ENCODE data around the gene CEACAM6. TPM values are rescaled to one million over a fixed set of nuclear protein-coding genes. Genes with fewer than 3 reads are reported as not detected.

The CEACAM6 gene
- total RNA-seq, 1 experiment from 2014 or later = 0.21 TPM

DNA sequence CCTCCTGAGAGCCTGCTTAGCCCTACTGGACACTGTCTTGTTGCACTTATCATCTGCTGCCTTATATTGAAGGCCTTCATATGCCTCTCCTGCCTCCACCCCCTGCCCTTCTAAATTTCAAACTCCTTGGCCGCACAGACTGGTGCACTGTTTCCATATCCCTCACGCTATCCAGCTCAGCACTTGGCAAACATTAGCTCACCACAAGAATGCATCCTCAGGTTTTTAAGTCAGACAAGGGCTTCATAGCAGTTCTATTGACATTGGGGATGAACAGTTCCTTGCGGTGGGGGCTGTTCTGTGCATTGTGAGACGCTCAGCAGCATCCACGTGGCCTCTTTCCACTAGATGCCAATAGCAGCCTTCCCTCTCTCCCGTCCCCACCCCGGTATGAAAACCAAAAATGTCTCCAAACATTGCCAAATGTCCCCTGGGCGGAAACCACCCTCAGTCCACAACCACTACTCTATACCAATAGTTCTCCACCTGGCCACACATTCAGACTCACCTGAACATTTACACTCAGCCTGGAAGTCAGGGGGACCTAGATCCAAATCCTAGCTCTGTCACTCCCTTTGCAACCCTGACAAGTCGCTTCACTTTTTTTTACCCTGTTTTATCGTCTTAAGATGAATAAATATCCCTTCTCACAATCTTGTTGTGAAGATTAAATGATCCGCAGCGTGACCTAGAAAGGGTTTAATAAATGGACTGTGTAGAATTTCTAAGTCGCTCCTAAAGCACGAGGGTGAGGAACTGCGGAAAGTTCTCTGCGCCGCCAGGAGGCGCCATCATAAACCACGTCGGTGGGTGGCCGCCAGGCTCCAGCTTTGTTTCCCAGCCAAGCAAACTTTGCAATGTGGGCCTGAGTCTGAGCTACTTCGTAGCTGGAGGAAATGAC is 37.4 kb downstream of the CEACAM6 start:
- no peak overlapping the region for H3K4me3 ChIP-seq (ENCODE audit: low read depth in 2 of 2, low read length in 2 of 2)
- ATAC-seq (peak; percentile 72), DNase-seq (ENCODE audit: low read depth, low spot score) (no peak)
- ChIA-PET CTCF (interaction anchor here (0.6 to 1.3 kb wide), 3 partner anchors 28 to 158 kb away, joined by 3 to 9 read pairs (median 6); no protein-coding TSS in a partner anchor), POLR2A (no interaction called here)
- H3K36me3 ChIP-seq (ENCODE audit: control insufficient read depth, insufficient read depth, low read length) = no peaks in the 10 kb centered on the region
- H3K4me1 ChIP-seq (ENCODE audit: control insufficient read depth, insufficient read depth, low read length) = no peaks in the 10 kb centered on the region
- no peaks in the 10 kb centered on the region for H3K27me3 ChIP-seq (ENCODE audit: control insufficient read depth, insufficient read depth, low read length)
- in situ Hi-C loops (cut with HindIII; ENCODE audit: low pct_unique_long_range_greater_than_20kb, low sequenced_read_pairs) (no loop called here), intact Hi-C loops (cut with micrococcal nuclease; ENCODE audit: unreplicated experiment) (no loop called here)
- BruUV-seq (replicated peaks) = no TSS peak
- H3K9me3 ChIP-seq (ENCODE audit: control insufficient read depth, insufficient read depth, low read depth, low read length) = no peaks in the 10 kb centered on the region
- TF ChIP-seq POLR2AphosphoS5 (IDR thresholded peaks at IDR 0.05; ENCODE audit: low read depth, low read length) = no peak
- TF ChIP-seq, protein P1, sequence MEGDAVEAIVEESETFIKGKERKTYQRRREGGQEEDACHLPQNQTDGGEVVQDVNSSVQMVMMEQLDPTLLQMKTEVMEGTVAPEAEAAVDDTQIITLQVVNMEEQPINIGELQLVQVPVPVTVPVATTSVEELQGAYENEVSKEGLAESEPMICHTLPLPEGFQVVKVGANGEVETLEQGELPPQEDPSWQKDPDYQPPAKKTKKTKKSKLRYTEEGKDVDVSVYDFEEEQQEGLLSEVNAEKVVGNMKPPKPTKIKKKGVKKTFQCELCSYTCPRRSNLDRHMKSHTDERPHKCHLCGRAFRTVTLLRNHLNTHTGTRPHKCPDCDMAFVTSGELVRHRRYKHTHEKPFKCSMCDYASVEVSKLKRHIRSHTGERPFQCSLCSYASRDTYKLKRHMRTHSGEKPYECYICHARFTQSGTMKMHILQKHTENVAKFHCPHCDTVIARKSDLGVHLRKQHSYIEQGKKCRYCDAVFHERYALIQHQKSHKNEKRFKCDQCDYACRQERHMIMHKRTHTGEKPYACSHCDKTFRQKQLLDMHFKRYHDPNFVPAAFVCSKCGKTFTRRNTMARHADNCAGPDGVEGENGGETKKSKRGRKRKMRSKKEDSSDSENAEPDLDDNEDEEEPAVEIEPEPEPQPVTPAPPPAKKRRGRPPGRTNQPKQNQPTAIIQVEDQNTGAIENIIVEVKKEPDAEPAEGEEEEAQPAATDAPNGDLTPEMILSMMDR (IDR thresholded peaks at IDR 0.05) = peak; percentile 85
- H3K27ac ChIP-seq (ENCODE audit: low read length) = no peak overlapping the region

DNA sequence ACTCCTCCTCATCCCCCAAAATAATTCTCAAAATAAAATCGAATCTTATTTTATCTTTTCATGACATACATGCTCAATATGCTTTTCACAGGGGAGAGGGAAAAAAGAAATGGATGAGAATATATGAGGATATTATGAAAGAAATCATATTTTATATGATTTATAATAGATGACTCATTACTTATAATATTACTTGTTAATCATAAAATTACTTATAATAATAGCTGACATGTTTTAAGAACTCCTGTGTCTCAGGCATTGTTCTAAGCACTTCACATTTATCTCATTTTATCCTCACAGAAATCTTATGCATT is 38.0 kb downstream of the CEACAM6 start:
- H3K4me3 ChIP-seq (ENCODE audit: low read depth in 2 of 2, low read length in 2 of 2) = no peak overlapping the region
- BruUV-seq (replicated peaks) = no TSS peak
- intact Hi-C loops (cut with micrococcal nuclease; ENCODE audit: unreplicated experiment) (no loop called here), in situ Hi-C loops (cut with HindIII; ENCODE audit: low pct_unique_long_range_greater_than_20kb, low sequenced_read_pairs) (no loop called here)
- no peaks in the 10 kb centered on the region for H3K27me3 ChIP-seq (ENCODE audit: control insufficient read depth, insufficient read depth, low read length)
- ChIA-PET POLR2A (no interaction called here), CTCF (interaction anchor here (0.6 to 1.3 kb wide), 3 partner anchors 28 to 157 kb away, joined by 3 to 9 read pairs (median 6); no protein-coding TSS in a partner anchor)
- H3K27ac ChIP-seq (ENCODE audit: low read length) = no peak overlapping the region
- no peak for DNase-seq (ENCODE audit: low read depth, low spot score)
- no peaks in the 10 kb centered on the region for H3K9me3 ChIP-seq (ENCODE audit: control insufficient read depth, insufficient read depth, low read depth, low read length)
- no peak for ATAC-seq
- H3K36me3 ChIP-seq (ENCODE audit: control insufficient read depth, insufficient read depth, low read length) = no peaks in the 10 kb centered on the region
- TF ChIP-seq, protein P1 (IDR thresholded peaks at IDR 0.05) = peak; percentile 32
- no peak for TF ChIP-seq SIN3A (IDR thresholded peaks at IDR 0.05; ENCODE audit: borderline replicate concordance, insufficient read depth, low read depth, low read length)
- no peaks in the 10 kb centered on the region for H3K4me1 ChIP-seq (ENCODE audit: control insufficient read depth, insufficient read depth, low read length)

DNA sequence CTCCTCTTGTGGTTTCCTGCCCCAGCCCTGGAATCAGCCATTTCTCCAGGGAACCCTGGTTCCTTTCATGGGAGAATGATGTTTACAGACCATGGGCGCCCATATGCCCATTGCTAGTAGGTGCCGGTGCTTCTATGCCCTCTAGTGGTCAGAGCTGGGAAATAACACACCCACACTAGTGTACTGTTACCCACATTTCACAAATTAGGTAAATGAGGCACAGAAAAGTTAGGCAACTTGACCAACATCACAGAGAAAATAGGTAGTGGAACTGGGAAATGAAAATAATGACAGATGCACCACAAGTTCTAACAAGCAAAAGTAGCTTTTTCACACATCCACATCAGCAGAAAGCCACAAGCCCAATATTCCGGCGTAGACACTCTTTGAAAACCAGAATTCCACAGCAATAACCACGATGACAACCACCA is 39.7 kb downstream of the CEACAM6 start:
- DNase-seq (ENCODE audit: low read depth, low spot score) = no peak
- TF ChIP-seq POLR2AphosphoS5 (IDR thresholded peaks at IDR 0.05; ENCODE audit: low read depth, low read length) = no peak
- TF ChIP-seq, protein P1 (IDR thresholded peaks at IDR 0.05) = peak; percentile 91
- in situ Hi-C loops (cut with HindIII; ENCODE audit: low pct_unique_long_range_greater_than_20kb, low sequenced_read_pairs) = no loop called here

More for the DNA sequence above, 39.7 kb downstream of the CEACAM6 start:
- Histone ChIP-seq H3K27me3 (ENCODE audit: control insufficient read depth, insufficient read depth, low read length) (no peaks in the 10 kb centered on the region), H3K4me1 (ENCODE audit: control insufficient read depth, insufficient read depth, low read length) (no peaks in the 10 kb centered on the region), H3K27ac (ENCODE audit: low read length) (no peak overlapping the region), H3K9me3 (ENCODE audit: control insufficient read depth, insufficient read depth, low read depth, low read length) (no peaks in the 10 kb centered on the region), H3K4me3 (ENCODE audit: low read depth in 2 of 2, low read length in 2 of 2) (no peak overlapping the region), H3K36me3 (ENCODE audit: control insufficient read depth, insufficient read depth, low read length) (no peaks in the 10 kb centered on the region)
- ChIA-PET CTCF (interaction anchor here (0.6 to 1.1 kb wide), 3 partner anchors 26 to 161 kb away, joined by 3 read pairs; no protein-coding TSS in a partner anchor), POLR2A (no interaction called here)
- ATAC-seq = peak; percentile 89
- no TSS peak for BruUV-seq (replicated peaks)
- intact Hi-C loops (cut with micrococcal nuclease; ENCODE audit: unreplicated experiment) = no loop called here
